Activated naive CD4-positive, alpha-beta T cell treated with anti-CD3 and anti-CD28 coated beads, Interleukin-2, amount 50 U/mL, for 72 hours (primary cell): ENCODE measurements around the gene GPRC5B. TPM values are rescaled to one million over a fixed set of nuclear protein-coding genes. Genes with fewer than 3 reads are reported as not detected.
A peak's percentile ranks its signal among the peaks of the same experiment; 100 is the strongest.

Source experiments
- ATAC-seq, 2 donors: fragments of 150-1000 bp; cut with Tn5 transposase; 2 replicates each; pipeline ENCODE4 v1.10.0; 2021; ENCODE audit warnings: mild to moderate bottlenecking in 2 of 2, moderate library complexity in 2 of 2
- DNase-seq, 2 donors: peaks; one replicate each; pipeline ENCODE4 v3.0.0; 2021 to 2022; ENCODE audit warnings: low spot score in 2 of 2
- H3K27ac Mint-ChIP-seq, 2 donors: one replicate each; pipeline ENCODE4 v1.8.0; 2022; ENCODE audit warnings: mild to moderate bottlenecking in 2 of 2, mixed read lengths in 2 of 2
- H3K36me3 Mint-ChIP-seq, 2 donors: one replicate each; pipeline ENCODE4 v1.8.0; 2022; ENCODE audit warnings: mixed read lengths in 2 of 2
- H3K9me3 Mint-ChIP-seq, 2 donors: one replicate each; pipeline ENCODE4 v1.8.0; 2022; ENCODE audit warnings: mixed read lengths in 2 of 2
- total RNA-seq, 2 donors: library from RNA; stranded (reverse); gene quantifications; one replicate each; pipeline ENCODE4 v1.2.3, GENCODE V29; 2022

GPRC5B gene
- total RNA-seq, 2 donors from 2014 or later: 0.37 to 0.59 TPM

DNA sequence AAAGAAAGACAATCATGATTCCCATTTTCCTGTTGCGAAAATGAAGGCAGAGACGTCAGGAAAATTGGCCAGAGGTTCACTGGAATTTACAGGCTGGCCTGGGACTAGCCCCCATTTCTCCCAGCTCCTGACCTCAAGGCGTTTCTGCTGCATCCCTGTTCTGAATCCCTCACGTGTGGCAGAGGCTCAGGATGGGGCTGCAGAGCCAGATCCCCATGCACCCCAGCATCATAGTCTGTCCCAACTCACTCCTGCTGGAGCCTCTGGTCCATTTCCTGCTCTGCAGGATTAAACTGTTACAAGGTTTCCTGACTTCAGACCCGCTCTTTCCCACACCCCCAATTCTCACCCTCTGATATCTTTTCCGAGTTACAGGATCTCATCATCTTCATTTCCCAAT lies 2.9 kb downstream of the GPRC5B start:
- no peaks in the 10 kb centered on the region for H3K36me3 Mint-ChIP-seq
- H3K27ac Mint-ChIP-seq: no peak overlapping the region
- no peaks in the 10 kb centered on the region for H3K9me3 Mint-ChIP-seq
- no peak for DNase-seq
- no peak for ATAC-seq

DNA sequence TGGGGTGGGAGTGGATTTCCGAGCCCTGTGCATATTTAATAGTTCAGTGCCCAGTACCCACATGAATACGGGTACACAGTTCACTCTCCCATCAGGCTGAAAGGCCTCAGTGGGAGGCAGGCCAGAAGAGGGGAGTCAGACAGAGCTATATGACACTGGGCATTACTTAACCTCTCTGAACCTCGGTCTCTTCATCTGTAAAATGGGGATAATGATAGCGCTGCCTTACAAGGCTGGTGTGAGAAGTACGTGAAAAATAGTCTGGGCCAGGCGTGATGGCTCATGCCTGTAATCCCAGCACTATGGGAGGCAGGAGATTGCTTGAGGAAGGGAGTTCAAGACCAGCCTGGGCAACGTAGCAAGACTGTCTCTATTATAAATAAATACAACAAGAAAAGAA lies 3.6 kb downstream of the GPRC5B start:
- no peaks in the 10 kb centered on the region for H3K9me3 Mint-ChIP-seq
- ATAC-seq (no peak), DNase-seq (no peak)
- no peak overlapping the region for H3K27ac Mint-ChIP-seq
- H3K36me3 Mint-ChIP-seq: no peaks in the 10 kb centered on the region

DNA sequence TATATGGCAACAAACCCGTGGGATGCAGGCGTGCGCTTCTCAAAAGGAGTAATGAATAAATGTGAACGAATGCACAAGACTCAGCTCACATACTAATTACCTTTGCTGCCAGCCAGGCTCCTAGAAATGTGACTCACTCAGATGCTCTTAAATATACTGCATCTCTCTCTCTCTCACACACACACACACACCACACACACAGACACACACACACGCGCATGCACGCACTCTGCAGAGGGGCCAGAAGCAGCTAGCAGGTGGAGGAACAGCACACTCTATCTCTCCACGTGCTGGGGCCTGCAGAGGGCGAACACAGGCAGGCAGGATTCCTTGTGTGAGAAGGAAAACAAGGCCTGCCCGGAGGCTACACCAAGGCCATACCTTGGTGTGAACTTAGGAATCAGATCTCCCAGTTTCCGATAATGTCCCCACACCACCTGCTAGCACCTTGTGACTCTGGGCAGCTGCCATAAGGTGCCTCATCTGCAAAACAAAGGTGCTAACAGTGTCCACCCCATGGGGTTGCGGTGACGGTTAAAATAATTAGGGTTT lies 5.3 kb downstream of the GPRC5B start:
- ATAC-seq (no peak), DNase-seq (no peak)
- Mint-ChIP-seq H3K36me3 (no peaks in the 10 kb centered on the region), H3K9me3 (no peaks in the 10 kb centered on the region), H3K27ac (no peak overlapping the region)

DNA sequence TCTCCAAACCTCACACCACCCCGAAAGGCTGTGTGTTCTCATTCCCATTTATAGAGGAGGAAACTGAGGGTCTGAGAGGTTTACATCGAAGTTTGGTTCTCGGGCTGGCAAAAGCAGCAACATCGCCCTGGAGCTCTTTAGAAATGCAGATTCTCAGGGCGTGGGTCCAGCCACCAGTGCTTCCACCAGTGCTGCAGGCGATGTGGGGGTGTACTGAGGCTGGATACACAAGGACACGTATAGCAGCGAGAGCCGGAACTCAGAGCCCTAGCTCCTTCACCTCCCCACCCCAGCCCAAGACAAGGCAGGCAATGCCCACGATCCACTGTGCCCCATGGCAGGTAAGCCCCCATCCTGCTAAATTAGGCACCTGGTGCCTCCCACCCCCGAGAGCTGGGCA lies 5.9 kb downstream of the GPRC5B start:
- no peak for ATAC-seq
- no peaks in the 10 kb centered on the region for H3K36me3 Mint-ChIP-seq
- DNase-seq: no peak
- no peaks in the 10 kb centered on the region for H3K9me3 Mint-ChIP-seq
- no peak overlapping the region for H3K27ac Mint-ChIP-seq

DNA sequence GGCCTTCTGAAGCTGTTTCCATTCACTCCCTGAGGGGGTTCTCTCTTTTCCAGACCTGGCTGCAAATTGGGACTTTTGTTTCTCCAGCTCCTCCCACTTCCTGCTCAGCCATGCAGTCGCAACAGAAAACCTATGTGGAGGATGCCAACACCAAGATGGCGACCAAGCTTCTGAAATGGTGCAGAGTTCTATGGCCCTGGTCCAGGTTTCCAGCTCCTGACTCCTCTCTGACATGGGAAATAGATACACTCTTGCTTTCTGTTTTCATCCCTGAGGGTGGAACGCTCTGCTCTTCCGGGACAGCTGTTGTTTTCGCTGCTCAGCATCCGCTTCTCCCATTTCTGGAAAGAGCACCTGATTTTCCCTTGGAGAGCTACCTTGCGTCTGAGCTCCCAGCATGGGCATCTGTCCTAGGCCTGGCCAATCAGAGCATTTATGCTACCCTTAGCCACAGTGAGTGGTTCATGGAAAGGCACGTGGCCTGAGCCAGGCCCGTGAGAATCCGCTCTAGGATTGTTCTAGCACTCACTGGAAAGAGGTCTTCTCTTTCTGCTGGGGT lies 8.1 kb downstream of the GPRC5B start:
- ATAC-seq (no peak), DNase-seq (no peak)
- no peak overlapping the region for H3K27ac Mint-ChIP-seq
- no peaks in the 10 kb centered on the region for H3K9me3 Mint-ChIP-seq
- peaks cover 0 to 7% of the 10 kb centered on the region in 2 donors for H3K36me3 Mint-ChIP-seq

DNA sequence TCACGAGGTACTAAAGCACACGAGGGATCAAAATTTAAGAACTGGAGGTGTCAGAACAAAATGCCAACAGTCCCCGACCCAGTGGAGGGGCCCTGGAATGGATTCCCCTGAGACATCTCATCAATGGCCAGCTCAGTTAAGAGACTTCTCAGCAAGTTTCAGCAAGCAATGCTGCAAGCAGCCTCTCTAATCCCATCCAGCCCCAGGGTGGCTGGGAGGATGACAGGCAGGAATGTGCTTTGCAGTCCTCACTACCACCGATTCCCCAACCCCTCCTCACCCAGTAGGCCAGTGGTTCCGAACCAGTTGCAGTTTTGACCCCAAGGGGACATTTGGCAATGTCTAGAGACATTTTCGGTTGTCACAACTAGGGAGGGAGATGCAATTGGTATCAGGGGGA lies 8.7 kb downstream of the GPRC5B start:
- no peak overlapping the region for H3K27ac Mint-ChIP-seq
- ATAC-seq (no peak), DNase-seq (no peak)
- peaks cover 0 to 7% of the 10 kb centered on the region in 2 donors for H3K36me3 Mint-ChIP-seq
- no peaks in the 10 kb centered on the region for H3K9me3 Mint-ChIP-seq

DNA sequence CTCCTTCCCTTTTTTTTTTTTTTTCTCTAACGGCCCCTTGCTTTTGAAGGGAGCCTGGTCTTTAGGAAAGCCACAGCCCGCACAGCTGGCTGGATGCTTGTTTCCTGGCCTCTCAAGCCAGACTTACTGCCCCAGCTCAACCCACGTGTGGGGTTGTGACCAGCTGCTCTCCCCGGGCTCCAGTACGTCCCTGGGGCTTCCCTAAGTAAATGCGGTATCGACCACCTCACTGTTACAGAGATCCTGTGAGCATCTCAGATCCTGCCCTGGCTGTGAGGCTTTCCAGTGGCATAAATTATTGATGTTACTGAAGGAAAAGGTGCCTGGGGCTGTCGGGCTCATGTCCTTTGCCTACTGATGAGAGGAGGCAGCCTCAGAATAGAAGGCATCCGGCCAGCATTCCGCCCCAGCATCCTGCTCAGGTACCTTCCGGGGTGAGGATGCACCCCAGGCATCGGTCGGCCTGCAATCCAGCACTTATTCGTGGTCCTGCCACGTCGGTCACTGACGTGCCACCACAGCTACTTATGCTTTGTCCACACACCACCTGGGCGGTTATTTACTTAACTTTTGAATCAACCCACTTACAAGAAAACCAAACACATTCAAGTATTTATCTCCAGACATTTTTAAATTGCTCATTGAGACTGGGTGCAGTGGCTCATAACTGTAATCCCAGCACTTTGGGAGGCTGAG lies 9.6 kb downstream of the GPRC5B start:
- no peak for DNase-seq
- Mint-ChIP-seq H3K36me3 (peaks cover 0 to 7% of the 10 kb centered on the region in 2 donors), H3K9me3 (no peaks in the 10 kb centered on the region), H3K27ac (no peak overlapping the region)
- ATAC-seq: no peak

DNA sequence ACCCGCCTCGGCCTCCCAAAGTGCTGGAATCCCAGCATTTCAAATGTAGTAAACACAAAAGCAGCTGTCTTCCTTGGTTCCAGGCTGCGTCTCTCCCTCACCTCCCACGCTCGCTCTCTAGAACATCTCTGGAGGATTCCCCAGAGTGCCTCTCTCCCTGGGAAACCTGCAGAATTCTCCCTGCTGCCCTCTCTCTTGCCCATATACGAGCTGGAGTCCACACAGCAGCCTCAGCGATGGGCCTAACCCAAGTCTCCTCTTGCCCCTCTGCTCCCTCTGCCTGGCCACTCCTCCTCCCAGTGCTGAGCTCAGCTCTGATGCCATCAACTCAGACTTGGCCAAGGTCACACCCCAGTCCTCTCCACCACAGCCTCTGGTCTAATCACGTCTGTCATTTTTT lies 10.6 kb downstream of the GPRC5B start:
- H3K36me3 Mint-ChIP-seq: peaks cover 0 to 7% of the 10 kb centered on the region in 2 donors
- ATAC-seq (no peak), DNase-seq (no peak)
- no peaks in the 10 kb centered on the region for H3K9me3 Mint-ChIP-seq
- H3K27ac Mint-ChIP-seq: peak overlapping the region in 1 of 2 donors; percentile 15

DNA sequence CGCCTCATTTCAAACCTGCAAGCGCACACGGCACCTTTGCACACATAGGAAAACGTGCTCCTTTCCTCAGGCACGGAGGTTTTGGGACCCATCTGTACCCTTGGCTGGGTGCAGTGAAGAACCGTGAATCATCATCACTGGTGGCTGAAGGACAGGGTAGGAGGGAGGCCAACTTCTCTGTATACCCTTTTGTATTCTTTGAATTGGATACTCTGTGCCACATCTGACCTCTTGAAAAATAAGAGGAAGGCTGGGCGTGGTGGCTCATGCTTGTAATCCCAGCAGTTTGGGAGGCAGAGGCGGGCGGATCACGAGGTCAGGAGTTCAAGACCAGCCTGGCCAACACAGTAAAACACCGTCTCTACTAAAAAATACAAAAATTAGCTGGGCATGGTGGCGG lies 11.7 kb downstream of the GPRC5B start:
- no peak for ATAC-seq
- Mint-ChIP-seq H3K36me3 (peaks cover 0 to 7% of the 10 kb centered on the region in 2 donors), H3K9me3 (no peaks in the 10 kb centered on the region), H3K27ac (no peak overlapping the region)
- DNase-seq: no peak

DNA sequence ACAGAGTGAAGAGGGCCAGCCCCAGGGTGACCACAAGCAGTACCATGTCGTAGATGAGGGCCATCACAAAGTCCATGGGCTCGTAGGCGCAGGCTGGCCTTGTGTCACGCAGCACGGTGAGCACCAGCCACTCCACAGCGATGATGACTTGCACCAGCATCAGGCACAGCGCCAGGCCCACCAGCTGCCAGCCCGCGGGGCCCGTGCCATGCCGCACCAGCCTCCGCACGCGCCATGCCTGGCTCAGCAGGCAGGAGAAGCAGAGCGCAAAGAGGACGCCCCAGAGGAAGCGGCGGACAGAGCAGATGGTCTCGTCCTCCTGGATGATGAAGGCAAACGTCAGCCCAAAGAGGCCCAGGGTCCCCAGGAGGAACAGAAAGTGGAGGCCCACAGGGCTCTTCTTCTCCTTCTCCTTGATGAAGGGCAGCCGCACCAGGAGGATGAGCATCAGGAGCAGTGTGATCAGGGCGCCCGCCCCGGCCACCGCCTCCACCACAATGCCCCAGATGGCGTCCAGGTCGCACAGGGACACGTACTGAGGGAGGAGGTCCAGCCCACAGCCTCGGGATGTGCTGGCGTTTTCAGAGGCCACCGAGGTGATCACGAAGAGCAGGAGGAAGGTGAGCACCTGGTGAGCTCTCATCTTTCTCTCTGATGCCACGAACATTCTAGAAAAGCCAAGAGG lies 12.3 kb downstream of the GPRC5B start:
- H3K36me3 Mint-ChIP-seq: peaks cover 0 to 7% of the 10 kb centered on the region in 2 donors
- H3K27ac Mint-ChIP-seq: no peak overlapping the region
- ATAC-seq (no peak), DNase-seq (no peak)
- no peaks in the 10 kb centered on the region for H3K9me3 Mint-ChIP-seq

DNA sequence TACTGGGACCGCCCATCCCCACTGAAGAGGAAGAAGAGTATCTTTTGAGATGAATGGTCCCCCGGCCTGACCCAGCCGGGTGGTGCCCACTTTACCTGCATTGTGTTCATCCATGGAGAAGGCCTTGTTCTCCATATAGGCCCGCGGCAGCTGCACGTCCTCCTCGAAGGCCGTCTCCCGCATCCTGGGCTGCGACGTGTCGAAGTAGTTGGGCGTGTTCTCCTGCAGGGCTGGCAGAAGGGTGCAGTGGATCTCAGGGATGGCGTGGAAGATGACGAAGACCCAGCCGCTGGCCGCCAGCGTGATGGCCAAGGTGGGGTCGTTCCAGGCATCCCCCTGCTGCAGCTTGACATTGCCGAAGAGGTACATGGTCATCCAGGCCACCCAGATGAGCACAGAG lies 12.9 kb downstream of the GPRC5B start:
- no peak for DNase-seq
- Mint-ChIP-seq H3K36me3 (peaks cover 0 to 7% of the 10 kb centered on the region in 2 donors), H3K27ac (no peak overlapping the region), H3K9me3 (no peaks in the 10 kb centered on the region)
- ATAC-seq: no peak

DNA sequence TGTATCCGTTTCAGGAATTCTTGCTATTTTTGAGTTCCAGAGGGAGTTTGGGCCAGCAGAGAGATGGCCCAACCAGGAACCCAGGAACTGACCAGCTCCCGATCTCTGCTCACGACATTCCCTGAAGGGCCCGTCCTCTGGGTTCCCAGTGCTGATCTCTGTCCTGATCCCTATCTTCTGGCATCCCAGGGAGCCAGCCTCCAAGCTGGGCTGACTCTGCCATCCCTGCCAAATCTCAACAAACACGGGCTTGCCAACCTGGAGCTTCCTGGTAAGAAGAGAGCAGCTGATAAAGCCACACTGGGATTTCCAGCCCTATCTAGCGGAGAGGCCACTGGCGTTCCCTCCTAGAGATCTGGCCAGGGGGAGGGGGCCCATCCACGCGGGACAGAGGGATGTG lies 16.2 kb downstream of the GPRC5B start:
- ATAC-seq: no peak
- peak overlapping the region; percentile 14 to 85 for H3K27ac Mint-ChIP-seq
- no peaks in the 10 kb centered on the region for H3K9me3 Mint-ChIP-seq
- no peak for DNase-seq
- H3K36me3 Mint-ChIP-seq: peaks cover 0 to 7% of the 10 kb centered on the region in 2 donors

DNA sequence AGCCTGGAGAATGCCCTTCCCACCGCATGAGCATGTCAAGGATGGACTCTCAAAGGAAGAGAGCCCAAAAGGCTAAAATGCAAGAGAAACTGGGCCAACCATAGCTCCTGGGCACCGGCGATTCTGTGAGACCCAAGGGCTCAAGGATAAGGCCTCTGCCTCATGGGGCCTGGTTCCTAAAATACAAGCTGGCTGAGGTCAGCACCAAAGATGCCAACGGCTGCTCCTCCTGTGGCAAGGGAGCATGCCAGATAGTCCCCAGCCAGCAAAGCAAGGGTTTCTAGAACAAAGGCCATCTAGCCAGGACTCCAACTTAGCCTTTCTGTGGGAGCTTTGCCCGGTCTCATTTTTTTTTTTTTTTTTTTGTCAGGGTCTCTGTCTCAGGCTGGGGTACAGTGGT lies 20.1 kb downstream of the GPRC5B start:
- ATAC-seq (no peak), DNase-seq (no peak)
- Mint-ChIP-seq H3K36me3 (no peaks in the 10 kb centered on the region), H3K27ac (peak overlapping the region in 1 of 2 donors; percentile 64), H3K9me3 (no peaks in the 10 kb centered on the region)

DNA sequence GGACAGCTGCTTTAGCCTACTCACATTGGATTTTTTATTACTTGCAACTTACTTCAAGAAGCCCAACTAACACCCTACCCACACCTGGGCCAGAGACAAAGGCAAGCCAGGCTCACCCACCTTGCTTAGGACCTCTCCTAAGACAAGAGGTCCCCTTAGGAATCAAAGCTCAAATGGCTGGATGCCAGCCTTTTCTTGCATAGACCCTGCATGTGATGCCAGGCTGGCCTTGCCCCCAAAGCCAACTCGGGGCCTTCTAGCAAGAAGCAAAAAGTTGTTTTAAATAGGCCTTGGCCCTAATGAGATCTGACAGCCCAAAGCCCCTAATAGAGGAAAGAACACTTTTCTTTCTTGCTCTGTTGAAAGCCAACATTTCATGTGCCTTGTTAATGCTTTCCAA lies 20.7 kb downstream of the GPRC5B start:
- no peak for ATAC-seq
- no peak overlapping the region for H3K27ac Mint-ChIP-seq
- DNase-seq: no peak
- no peaks in the 10 kb centered on the region for H3K9me3 Mint-ChIP-seq
- no peaks in the 10 kb centered on the region for H3K36me3 Mint-ChIP-seq

DNA sequence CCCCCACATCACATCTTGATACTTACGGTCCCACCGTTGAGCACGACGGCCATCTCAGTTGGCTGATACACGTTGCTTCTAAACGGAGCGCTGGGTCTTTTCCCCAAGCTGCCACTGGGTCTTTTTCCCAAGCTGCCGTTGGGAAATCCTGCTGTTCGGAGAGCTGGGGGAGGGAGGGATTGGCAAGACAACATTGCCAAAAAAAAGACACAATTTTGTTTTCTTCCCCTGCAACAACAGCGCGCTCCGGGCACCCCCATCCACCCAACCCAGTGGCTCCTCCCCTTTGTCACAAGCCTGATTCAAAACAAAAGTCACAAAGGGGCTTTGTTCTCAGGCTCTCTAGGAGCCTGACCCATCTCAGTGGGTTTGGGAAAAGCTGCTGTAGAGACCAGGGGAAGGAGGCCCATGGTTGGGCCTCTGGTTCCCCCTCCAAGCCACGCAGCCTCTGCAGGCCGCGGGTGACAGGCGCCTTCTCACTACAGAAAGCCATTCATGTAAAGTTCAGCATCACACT lies 22.8 kb downstream of the GPRC5B start:
- no peaks in the 10 kb centered on the region for H3K9me3 Mint-ChIP-seq
- ATAC-seq (no peak), DNase-seq (no peak)
- H3K27ac Mint-ChIP-seq: no peak overlapping the region
- H3K36me3 Mint-ChIP-seq: no peaks in the 10 kb centered on the region

DNA sequence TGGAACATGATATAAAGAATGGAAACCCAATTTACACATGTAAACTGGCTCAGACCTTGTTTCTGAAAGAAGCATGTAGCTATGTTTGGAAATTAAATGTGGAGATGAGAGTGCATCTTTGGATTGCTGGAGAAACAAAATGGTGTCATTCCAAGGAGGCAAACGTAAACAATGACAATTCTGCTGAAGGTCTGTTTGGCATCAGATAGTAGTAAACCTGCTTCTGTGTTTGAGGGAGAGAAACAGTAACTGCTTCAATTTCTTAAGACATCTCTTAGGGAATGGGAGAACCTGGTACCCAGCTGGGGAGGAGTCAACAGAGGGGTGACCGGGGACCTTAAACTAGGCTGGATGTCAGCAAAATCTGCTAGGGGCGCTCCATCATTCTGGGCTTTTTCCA lies 23.5 kb downstream of the GPRC5B start:
- DNase-seq (no peak), ATAC-seq (no peak)
- no peaks in the 10 kb centered on the region for H3K36me3 Mint-ChIP-seq
- H3K27ac Mint-ChIP-seq: no peak overlapping the region
- no peaks in the 10 kb centered on the region for H3K9me3 Mint-ChIP-seq
